ENCODE results near the gene CBR4.
"Not testable (repeated sequence)": the region's sequence is repeated elsewhere in the genome, so short reads cannot be mapped to it uniquely, and the experiment has no call there.

The CBR4 gene

DNA sequence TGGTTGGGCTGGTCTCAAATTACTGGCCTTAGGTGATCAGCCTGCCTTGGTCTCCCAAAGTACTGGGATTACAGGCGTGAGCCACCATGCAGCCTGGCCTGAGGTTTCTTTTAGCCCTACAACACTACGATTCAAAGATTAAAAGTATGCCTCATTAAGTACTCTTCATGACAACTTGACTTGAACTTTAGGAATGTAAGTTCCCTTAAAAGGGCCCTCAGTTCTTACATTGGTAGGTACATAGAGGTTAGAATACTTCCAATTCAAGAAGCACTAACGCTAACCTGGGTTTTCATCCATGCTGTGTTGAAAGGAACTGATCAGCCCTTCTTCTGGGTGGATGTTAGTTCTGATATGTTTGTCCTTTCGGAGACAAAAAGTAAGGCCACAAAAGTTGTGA, 15.1 kb downstream of the CBR4 start:
- Histone ChIP-seq H3K27ac (ENCODE audit: insufficient read depth, low read depth, low read length, poor library complexity, severe bottlenecking) (no peak overlapping the region), H3K4me3 (ENCODE audit: insufficient read depth, low read depth, low read length) (no peak overlapping the region), H3K36me3 (ENCODE audit: control insufficient read depth, insufficient read depth, low read length) (peaks cover 7% of the 10 kb centered on the region), H3K4me1 (ENCODE audit: control insufficient read depth, insufficient read depth, low read length) (no peaks in the 10 kb centered on the region), H3K27me3 (ENCODE audit: control insufficient read depth, insufficient read depth, low read length, poor library complexity, severe bottlenecking) (no peaks in the 10 kb centered on the region), H3K9me3 (ENCODE audit: control insufficient read depth, low read length) (no peaks in the 10 kb centered on the region)
- 94 to 97% methylated on average over 4 of the region's 4 CpGs for WGBS, 2 experiments

DNA sequence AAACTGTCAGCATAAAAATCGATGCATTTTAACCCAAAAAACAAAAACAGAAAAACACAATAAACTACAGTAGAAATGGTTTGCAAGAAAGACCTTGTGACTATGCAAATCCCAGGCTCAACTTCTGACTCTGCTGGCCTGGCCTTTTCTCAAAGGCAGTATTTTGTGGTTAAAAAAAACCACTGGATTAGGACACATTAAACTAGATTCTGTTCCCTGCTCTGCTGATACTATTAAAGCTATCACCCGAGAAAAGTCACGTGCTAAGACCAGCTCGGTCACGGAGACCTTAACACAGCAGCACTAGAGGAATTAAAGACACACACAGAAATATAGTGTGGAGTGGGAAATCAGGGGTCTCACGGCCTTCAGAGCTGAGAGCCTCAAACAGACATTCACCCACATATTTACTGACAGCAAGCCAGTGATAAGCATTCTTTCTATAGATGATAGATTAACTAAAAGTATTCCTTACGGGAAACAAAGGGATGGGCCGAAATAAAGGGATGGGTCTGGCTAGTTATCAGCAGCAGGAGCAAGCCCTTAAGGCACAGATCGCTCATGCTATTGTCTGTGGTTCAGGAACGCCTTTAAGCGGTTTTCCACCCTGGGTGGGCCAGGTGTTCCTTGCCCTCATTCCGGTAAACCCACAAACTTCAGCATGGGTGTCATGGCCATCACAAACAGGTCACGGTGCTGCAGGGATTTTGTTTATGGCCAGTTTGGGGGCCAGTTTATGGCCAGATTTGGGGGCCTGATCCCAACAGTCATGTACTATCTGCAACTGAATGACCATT, 16.1 kb downstream of the CBR4 start:
- peaks cover 7% of the 10 kb centered on the region for H3K36me3 ChIP-seq (ENCODE audit: control insufficient read depth, insufficient read depth, low read length)
- H3K27ac ChIP-seq (ENCODE audit: insufficient read depth, low read depth, low read length, poor library complexity, severe bottlenecking), result no peak overlapping the region
- no peaks in the 10 kb centered on the region for H3K9me3 ChIP-seq (ENCODE audit: control insufficient read depth, low read length)
- no peaks in the 10 kb centered on the region for H3K4me1 ChIP-seq (ENCODE audit: control insufficient read depth, insufficient read depth, low read length)
- no peak overlapping the region for H3K4me3 ChIP-seq (ENCODE audit: insufficient read depth, low read depth, low read length)
- WGBS, 2 experiments, result 90% methylated on average over 12 to 13 of the region's 13 CpGs
- H3K27me3 ChIP-seq (ENCODE audit: control insufficient read depth, insufficient read depth, low read length, poor library complexity, severe bottlenecking), result no peaks in the 10 kb centered on the region

- WGBS, 2 experiments, result 92 to 93% methylated on average over 7 of the region's 7 CpGs
- not testable (repeated sequence) for H3K4me1 ChIP-seq (ENCODE audit: control insufficient read depth, insufficient read depth, low read length); H3K4me3 ChIP-seq (ENCODE audit: insufficient read depth, low read depth, low read length); H3K36me3 ChIP-seq (ENCODE audit: control insufficient read depth, insufficient read depth, low read length); H3K27me3 ChIP-seq (ENCODE audit: control insufficient read depth, insufficient read depth, low read length, poor library complexity, severe bottlenecking); H3K27ac ChIP-seq (ENCODE audit: insufficient read depth, low read depth, low read length, poor library complexity, severe bottlenecking); H3K9me3 ChIP-seq (ENCODE audit: control insufficient read depth, low read length)
Measured at GRCh38 chr4:168992952-168993482, 17.0 kb downstream of the CBR4 start.

- Histone ChIP-seq H3K9me3 (ENCODE audit: control insufficient read depth, low read length) (peaks cover 6% of the 10 kb centered on the region), H3K4me3 (ENCODE audit: insufficient read depth, low read depth, low read length) (no peak overlapping the region), H3K27me3 (ENCODE audit: control insufficient read depth, insufficient read depth, low read length, poor library complexity, severe bottlenecking) (no peaks in the 10 kb centered on the region), H3K4me1 (ENCODE audit: control insufficient read depth, insufficient read depth, low read length) (no peaks in the 10 kb centered on the region), H3K27ac (ENCODE audit: insufficient read depth, low read depth, low read length, poor library complexity, severe bottlenecking) (no peak overlapping the region), H3K36me3 (ENCODE audit: control insufficient read depth, insufficient read depth, low read length) (peaks cover 41% of the 10 kb centered on the region)
- 92 to 100% methylated on average over 1 of the region's 1 CpG for WGBS, 2 experiments
Measured at GRCh38 chr4:168981942-168982341, 28.1 kb downstream of the CBR4 start.

DNA sequence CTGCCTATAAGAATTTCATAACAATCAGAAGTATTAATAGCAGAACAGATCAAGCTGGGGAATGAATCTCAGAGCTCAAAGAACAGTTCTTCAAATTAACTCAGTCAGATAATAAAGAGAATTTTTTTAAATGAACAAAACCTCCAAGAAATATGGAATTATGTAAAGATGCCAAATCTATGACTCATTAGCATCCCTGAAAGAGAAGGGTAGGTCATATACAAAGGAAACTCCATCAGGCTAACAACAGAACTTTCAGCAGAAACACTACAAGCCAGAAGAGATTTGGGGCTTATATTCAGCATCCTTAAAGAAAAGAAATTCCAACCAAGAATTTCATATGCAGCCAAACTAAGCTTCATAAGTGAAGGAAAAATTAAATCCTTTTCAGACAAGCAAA, 28.6 kb downstream of the CBR4 start:
- no peaks in the 10 kb centered on the region for H3K27me3 ChIP-seq (ENCODE audit: control insufficient read depth, insufficient read depth, low read length, poor library complexity, severe bottlenecking)
- H3K36me3 ChIP-seq (ENCODE audit: control insufficient read depth, insufficient read depth, low read length), result peaks cover 43% of the 10 kb centered on the region
- H3K4me3 ChIP-seq (ENCODE audit: insufficient read depth, low read depth, low read length), result no peak overlapping the region
- no peak overlapping the region for H3K27ac ChIP-seq (ENCODE audit: insufficient read depth, low read depth, low read length, poor library complexity, severe bottlenecking)
- H3K4me1 ChIP-seq (ENCODE audit: control insufficient read depth, insufficient read depth, low read length), result no peaks in the 10 kb centered on the region
- peaks cover 6% of the 10 kb centered on the region for H3K9me3 ChIP-seq (ENCODE audit: control insufficient read depth, low read length)

DNA sequence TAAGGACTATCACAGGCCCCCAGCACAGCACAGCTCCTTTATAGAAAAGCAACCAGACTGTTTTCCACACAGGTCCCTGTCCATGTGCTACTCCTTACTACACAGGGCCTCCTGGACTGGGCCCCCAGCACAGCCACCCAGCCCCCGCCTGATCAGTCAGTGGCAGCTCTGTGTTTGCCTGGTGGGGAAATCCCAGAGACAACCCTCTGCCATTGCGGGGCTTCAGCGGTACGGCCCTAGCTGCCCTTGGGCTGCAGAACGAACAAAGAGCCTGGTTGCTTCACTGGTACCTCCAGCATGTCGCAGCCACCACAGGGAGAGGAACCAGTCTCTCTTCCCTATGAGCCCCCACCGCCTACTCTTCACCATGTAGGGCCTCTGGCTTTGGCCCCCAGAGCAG, 30.7 kb downstream of the CBR4 start:
- Histone ChIP-seq H3K9me3 (ENCODE audit: control insufficient read depth, low read length) (peaks cover 6% of the 10 kb centered on the region), H3K27ac (ENCODE audit: insufficient read depth, low read depth, low read length, poor library complexity, severe bottlenecking) (no peak overlapping the region), H3K36me3 (ENCODE audit: control insufficient read depth, insufficient read depth, low read length) (peaks cover 58% of the 10 kb centered on the region), H3K27me3 (ENCODE audit: control insufficient read depth, insufficient read depth, low read length, poor library complexity, severe bottlenecking) (no peaks in the 10 kb centered on the region), H3K4me1 (ENCODE audit: control insufficient read depth, insufficient read depth, low read length) (no peaks in the 10 kb centered on the region), H3K4me3 (ENCODE audit: insufficient read depth, low read depth, low read length) (no peak overlapping the region)
- 82 to 83% methylated on average over 7 of the region's 7 CpGs for WGBS, 2 experiments

DNA sequence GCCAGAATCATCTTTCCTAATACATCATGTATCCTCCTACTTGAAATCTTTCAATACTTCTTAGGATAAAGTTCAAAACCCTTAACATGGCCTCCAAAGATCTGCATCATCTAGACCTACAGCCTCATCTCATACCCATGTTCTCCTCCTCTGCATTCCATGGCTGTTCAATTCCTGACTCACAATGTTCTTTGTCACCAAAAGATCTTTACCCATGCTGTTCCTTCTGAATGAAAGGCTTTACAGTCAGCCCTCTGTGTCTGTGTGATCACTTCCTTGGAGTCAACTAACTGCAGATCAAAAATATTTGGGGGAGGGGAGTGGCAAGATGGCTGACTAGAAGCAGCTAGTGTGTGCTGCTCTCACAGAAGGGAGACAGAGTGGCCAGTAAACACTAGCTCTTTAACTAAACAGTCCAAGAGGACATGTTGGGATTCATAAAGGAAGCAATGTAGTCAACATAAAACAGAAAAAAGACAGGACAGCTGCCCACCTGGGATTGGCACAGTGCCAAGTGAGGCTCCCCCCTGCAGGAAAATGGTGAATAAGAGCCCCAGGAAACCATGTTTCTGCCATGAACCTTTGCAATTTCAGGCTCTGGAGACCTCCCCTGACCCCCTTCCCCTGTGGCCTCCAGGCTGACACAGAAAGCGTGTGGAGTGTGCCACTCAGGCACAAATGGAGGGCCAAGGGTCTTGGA, 31.9 kb downstream of the CBR4 start:
- 96 to 98% methylated on average over 1 of the region's 1 CpG for WGBS, 2 experiments
- H3K9me3 ChIP-seq (ENCODE audit: control insufficient read depth, low read length), result peaks cover 6% of the 10 kb centered on the region
- peaks cover 60% of the 10 kb centered on the region for H3K36me3 ChIP-seq (ENCODE audit: control insufficient read depth, insufficient read depth, low read length)
- H3K27ac ChIP-seq (ENCODE audit: insufficient read depth, low read depth, low read length, poor library complexity, severe bottlenecking), result no peak overlapping the region
- H3K4me3 ChIP-seq (ENCODE audit: insufficient read depth, low read depth, low read length), result no peak overlapping the region
- H3K4me1 ChIP-seq (ENCODE audit: control insufficient read depth, insufficient read depth, low read length), result no peaks in the 10 kb centered on the region
- no peaks in the 10 kb centered on the region for H3K27me3 ChIP-seq (ENCODE audit: control insufficient read depth, insufficient read depth, low read length, poor library complexity, severe bottlenecking)

DNA sequence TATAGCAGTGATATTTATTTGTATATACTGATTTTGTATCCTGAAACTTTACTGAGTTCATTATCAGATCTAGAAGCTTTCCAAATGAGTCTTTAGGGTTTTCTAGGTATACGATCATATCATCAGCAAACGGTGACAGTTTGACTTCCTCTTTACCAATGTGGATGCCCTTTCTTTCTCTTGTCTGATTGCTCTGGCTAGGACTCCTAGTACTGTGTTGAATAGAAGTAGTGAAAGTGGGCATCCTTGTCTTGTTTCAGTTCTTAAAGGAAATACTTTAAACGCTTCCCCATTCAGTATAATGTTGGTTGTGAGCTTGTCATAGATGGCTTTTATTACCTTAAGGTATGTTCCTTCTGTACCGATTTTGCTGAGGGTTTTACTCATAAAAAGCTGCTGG, 37.5 kb downstream of the CBR4 start:
- no peaks in the 10 kb centered on the region for H3K27me3 ChIP-seq (ENCODE audit: control insufficient read depth, insufficient read depth, low read length, poor library complexity, severe bottlenecking)
- 92 to 93% methylated on average over 4 of the region's 4 CpGs for WGBS, 2 experiments
- H3K4me3 ChIP-seq (ENCODE audit: insufficient read depth, low read depth, low read length), result no peak overlapping the region
- H3K36me3 ChIP-seq (ENCODE audit: control insufficient read depth, insufficient read depth, low read length), result peaks cover 37% of the 10 kb centered on the region
- H3K4me1 ChIP-seq (ENCODE audit: control insufficient read depth, insufficient read depth, low read length), result no peaks in the 10 kb centered on the region
- no peak overlapping the region for H3K27ac ChIP-seq (ENCODE audit: insufficient read depth, low read depth, low read length, poor library complexity, severe bottlenecking)
- no peaks in the 10 kb centered on the region for H3K9me3 ChIP-seq (ENCODE audit: control insufficient read depth, low read length)

GRCh38 chr4:168960716-168961115, 49.3 kb downstream of the CBR4 start:
- H3K36me3 ChIP-seq (ENCODE audit: control insufficient read depth, insufficient read depth, low read length), result no peaks in the 10 kb centered on the region
- no peaks in the 10 kb centered on the region for H3K4me1 ChIP-seq (ENCODE audit: control insufficient read depth, insufficient read depth, low read length)
- no peak overlapping the region for H3K4me3 ChIP-seq (ENCODE audit: insufficient read depth, low read depth, low read length)
- WGBS, 2 experiments, result 92 to 95% methylated on average over 4 to 5 of the region's 5 CpGs
- no peaks in the 10 kb centered on the region for H3K27me3 ChIP-seq (ENCODE audit: control insufficient read depth, insufficient read depth, low read length, poor library complexity, severe bottlenecking)
- H3K9me3 ChIP-seq (ENCODE audit: control insufficient read depth, low read length), result no peaks in the 10 kb centered on the region
- no peak overlapping the region for H3K27ac ChIP-seq (ENCODE audit: insufficient read depth, low read depth, low read length, poor library complexity, severe bottlenecking)

GRCh38 chr4:168955674-168956073, 54.4 kb downstream of the CBR4 start:
- no peaks in the 10 kb centered on the region for H3K27me3 ChIP-seq (ENCODE audit: control insufficient read depth, insufficient read depth, low read length, poor library complexity, severe bottlenecking)
- no peaks in the 10 kb centered on the region for H3K9me3 ChIP-seq (ENCODE audit: control insufficient read depth, low read length)
- no peaks in the 10 kb centered on the region for H3K36me3 ChIP-seq (ENCODE audit: control insufficient read depth, insufficient read depth, low read length)
- H3K4me1 ChIP-seq (ENCODE audit: control insufficient read depth, insufficient read depth, low read length), result no peaks in the 10 kb centered on the region
- no peak overlapping the region for H3K27ac ChIP-seq (ENCODE audit: insufficient read depth, low read depth, low read length, poor library complexity, severe bottlenecking)
- no peak overlapping the region for H3K4me3 ChIP-seq (ENCODE audit: insufficient read depth, low read depth, low read length)
- 92 to 96% methylated on average over 1 of the region's 2 CpGs for whole genome bisulfite sequencing, 2 experiments

Data from ectodermal cell (in vitro differentiated cells).